CD8-positive, alpha-beta memory T cell (primary cell): ENCODE results near the gene ZC2HC1C. TPM values are rescaled to one million over a fixed set of nuclear protein-coding genes. Genes with fewer than 3 reads are reported as not detected.

Experiments
- CTCF ChIA-PET: fragments of 350-600 bp; sonication (Branson Sonifier 250); formaldehyde crosslinking; loops from one replicate; lab custom pipeline; 2021; ENCODE audit warnings: antibody characterized with exemption; lab: Charles Lee
- POLR2A ChIA-PET: fragments of 350-600 bp; sonication (Branson Sonifier 250); formaldehyde crosslinking; loops from one replicate; lab custom pipeline; 2021; ENCODE audit warnings: antibody characterized with exemption; lab: Charles Lee
- DNase-seq, 5 donors: peaks; one replicate each; pipeline versions ENCODE4 v3.0.0 to v3.0.0-alpha.2; 2020 to 2022; ENCODE audit warnings: mixed read lengths in 1 of 5
- H3K27ac ChIP-seq: one replicate; pipeline ENCODE4 v1.7.0; 2013; ENCODE audit warnings: low read depth, mild to moderate bottlenecking, low read length, moderate library complexity
- H3K27me3 ChIP-seq: 2 replicates; pipeline ENCODE4 v1.7.0; 2013; ENCODE audit warnings: low read length, mild to moderate bottlenecking; ENCODE audit not compliant: insufficient read depth, poor library complexity, severe bottlenecking
- H3K36me3 ChIP-seq: 2 replicates; pipeline ENCODE4 v1.7.0; 2013; ENCODE audit warnings: mild to moderate bottlenecking, low read length, moderate library complexity; ENCODE audit not compliant: insufficient read depth
- H3K4me1 ChIP-seq: 2 replicates; pipeline ENCODE4 v1.7.0; 2013; ENCODE audit warnings: mild to moderate bottlenecking, low read length, moderate library complexity; ENCODE audit not compliant: insufficient read depth
- H3K4me3 ChIP-seq: 2 replicates; pipeline ENCODE4 v1.7.0; 2013; ENCODE audit warnings: mild to moderate bottlenecking, low read length
- H3K9me3 ChIP-seq: 2 replicates; pipeline ENCODE4 v1.7.0; 2013; ENCODE audit warnings: mild to moderate bottlenecking, low read length
- H3K27ac Mint-ChIP-seq, 8 donors: one replicate each; pipeline ENCODE4 v1.8.0; 2020 to 2021; ENCODE audit warnings: mixed read lengths in 8 of 8, mild to moderate bottlenecking in 6 of 8, inconsistent platforms in 3 of 8, moderate library complexity in 3 of 8
- H3K27me3 Mint-ChIP-seq, 2 donors: one replicate each; pipeline ENCODE4 v1.8.0; 2020 to 2021; ENCODE audit warnings: mixed read lengths in 2 of 2, mild to moderate bottlenecking in 1 of 2, moderate library complexity in 1 of 2
- H3K36me3 Mint-ChIP-seq, 3 donors: one replicate each; pipeline ENCODE4 v1.8.0; 2020 to 2021; ENCODE audit warnings: mixed read lengths in 3 of 3, inconsistent platforms in 1 of 3, mild to moderate bottlenecking in 1 of 3
- H3K4me1 Mint-ChIP-seq, 3 donors: one replicate each; pipeline ENCODE4 v1.8.0; 2020 to 2021; ENCODE audit warnings: mixed read lengths in 3 of 3, inconsistent platforms in 1 of 3, mild to moderate bottlenecking in 1 of 3
- H3K4me3 Mint-ChIP-seq, 7 donors: one replicate each; pipeline ENCODE4 v1.8.0; 2020 to 2021; ENCODE audit warnings: mixed read lengths in 7 of 7, mild to moderate bottlenecking in 6 of 7, moderate library complexity in 4 of 7, inconsistent platforms in 2 of 7
- H3K9me3 Mint-ChIP-seq, 5 donors: one replicate each; pipeline ENCODE4 v1.8.0; 2020 to 2022; ENCODE audit warnings: mixed read lengths in 5 of 5, mild to moderate bottlenecking in 3 of 5, moderate library complexity in 2 of 5, inconsistent platforms in 1 of 5
- polyA plus RNA-seq: library from polyadenylated mRNA; unstranded; fragments of 300-500 nt; fragmentation: Illumina TruSeq; gene quantifications from one replicate; pipeline ENCODE4 v1.2.3, GENCODE V29; 2021
- total RNA-seq, 2 experiments: library from RNA; stranded (reverse); gene quantifications; one replicate each; pipeline ENCODE4 v1.2.3, GENCODE V29; 2021

The ZC2HC1C gene
- total and polyA plus RNA-seq, 3 experiments from 2014 or later, result 0.81 to 2.2 (median 1.1) TPM

- no peak for DNase-seq
- peaks cover 4% of the 10 kb centered on the region for H3K4me1 ChIP-seq
- Mint-ChIP-seq H3K27me3 (no peaks in the 10 kb centered on the region), H3K4me1 (peaks cover 17 to 28% (median 19%) of the 10 kb centered on the region in 3 donors), H3K4me3 (no peak overlapping the region), H3K9me3 (no peaks in the 10 kb centered on the region), H3K27ac (peak overlapping the region in 2 of 8 donors; percentile 33 to 50), H3K36me3 (peaks cover 0 to 52% (median 15%) of the 10 kb centered on the region in 3 donors)
- H3K9me3 ChIP-seq, result no peaks in the 10 kb centered on the region
- H3K4me3 ChIP-seq, result no peak overlapping the region
- CTCF ChIA-PET, result no interaction called here
- H3K27me3 ChIP-seq, result no peaks in the 10 kb centered on the region
- POLR2A ChIA-PET, result no interaction called here
- no peak overlapping the region for H3K27ac ChIP-seq
- peaks cover 8% of the 10 kb centered on the region for H3K36me3 ChIP-seq
Observed at GRCh38 chr14:75040959-75041358, 28.5 kb upstream of the ZC2HC1C start.

GRCh38 chr14:75041613-75042012 lies 27.8 kb upstream of the ZC2HC1C start:
- Mint-ChIP-seq H3K27me3 (no peaks in the 10 kb centered on the region), H3K36me3 (peaks cover 0 to 51% (median 13%) of the 10 kb centered on the region in 3 donors), H3K4me1 (peaks cover 21 to 35% (median 25%) of the 10 kb centered on the region in 3 donors), H3K4me3 (no peak overlapping the region), H3K9me3 (no peaks in the 10 kb centered on the region), H3K27ac (peak overlapping the region in 1 of 8 donors; percentile 17)
- POLR2A ChIA-PET, result no interaction called here
- no peak for DNase-seq
- Histone ChIP-seq H3K4me3 (no peak overlapping the region), H3K36me3 (peaks cover 5% of the 10 kb centered on the region), H3K27ac (no peak overlapping the region), H3K9me3 (no peaks in the 10 kb centered on the region), H3K27me3 (no peaks in the 10 kb centered on the region), H3K4me1 (peaks cover 4% of the 10 kb centered on the region)
- CTCF ChIA-PET, result no interaction called here

DNA sequence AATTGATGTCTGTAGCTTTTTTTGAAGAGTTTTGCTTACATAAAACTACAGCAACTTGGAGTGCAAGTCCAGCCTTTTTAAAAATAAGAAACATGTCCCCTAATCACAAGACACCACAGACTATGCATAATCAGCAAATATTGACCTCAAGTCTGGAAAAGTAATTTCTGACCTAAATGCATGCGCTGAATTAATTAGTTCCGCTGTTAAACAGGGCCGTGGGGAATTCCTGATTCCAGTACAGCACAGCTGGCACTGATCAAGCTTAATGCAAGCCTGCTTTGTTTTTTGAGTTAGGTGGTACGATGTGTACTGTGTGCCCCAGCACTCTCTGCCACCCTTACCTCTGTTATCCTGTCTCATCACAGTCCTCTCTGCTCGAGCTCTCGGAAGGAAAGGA lies 27.4 kb upstream of the ZC2HC1C start:
- H3K9me3 ChIP-seq, result no peaks in the 10 kb centered on the region
- H3K4me3 Mint-ChIP-seq, result no peak overlapping the region
- H3K27me3 Mint-ChIP-seq, result no peaks in the 10 kb centered on the region
- no peak for DNase-seq
- H3K9me3 Mint-ChIP-seq, result no peaks in the 10 kb centered on the region
- peaks cover 0 to 48% (median 10%) of the 10 kb centered on the region in 3 donors for H3K36me3 Mint-ChIP-seq
- no peak overlapping the region for H3K27ac ChIP-seq
- no peak overlapping the region for H3K4me3 ChIP-seq
- CTCF ChIA-PET, result no interaction called here
- H3K27me3 ChIP-seq, result no peaks in the 10 kb centered on the region
- peaks cover under 1% of the 10 kb centered on the region for H3K36me3 ChIP-seq
- H3K4me1 Mint-ChIP-seq, result peaks cover 24 to 39% (median 29%) of the 10 kb centered on the region in 3 donors
- POLR2A ChIA-PET, result no interaction called here
- peak overlapping the region in 1 of 8 donors; percentile 29 for H3K27ac Mint-ChIP-seq
- H3K4me1 ChIP-seq, result peaks cover 4% of the 10 kb centered on the region

GRCh38 chr14:75044322-75044721 lies 25.1 kb upstream of the ZC2HC1C start:
- no peak overlapping the region for H3K27ac ChIP-seq
- Mint-ChIP-seq H3K36me3 (peaks cover 0 to 32% (median 8%) of the 10 kb centered on the region in 3 donors), H3K4me1 (peaks cover 36 to 60% (median 48%) of the 10 kb centered on the region in 3 donors), H3K27ac (no peak overlapping the region), H3K4me3 (no peak overlapping the region), H3K9me3 (no peaks in the 10 kb centered on the region), H3K27me3 (no peaks in the 10 kb centered on the region)
- H3K4me1 ChIP-seq, result peaks cover 6% of the 10 kb centered on the region
- ChIA-PET POLR2A (no interaction called here), CTCF (no interaction called here)
- no peaks in the 10 kb centered on the region for H3K36me3 ChIP-seq
- no peak for DNase-seq
- H3K27me3 ChIP-seq, result no peaks in the 10 kb centered on the region
- no peak overlapping the region for H3K4me3 ChIP-seq
- no peaks in the 10 kb centered on the region for H3K9me3 ChIP-seq

DNA sequence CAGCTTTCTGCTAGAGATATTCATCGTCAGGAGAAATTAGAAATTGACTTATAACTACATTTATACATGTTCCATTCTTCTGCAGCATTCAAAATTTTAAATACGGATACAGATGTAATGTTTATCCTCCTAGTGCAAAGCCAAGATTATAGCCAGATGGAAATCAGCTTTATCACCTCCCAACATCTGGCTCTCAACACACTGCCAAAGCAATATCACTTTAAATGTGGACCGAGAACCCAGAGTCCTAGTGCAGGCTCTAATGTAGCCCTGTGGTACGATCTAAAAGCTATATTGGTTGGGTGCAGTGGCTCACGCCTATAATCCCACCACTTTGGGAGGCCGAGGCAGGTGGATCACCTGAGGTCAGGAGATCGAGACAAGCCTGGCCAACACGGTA lies 24.7 kb upstream of the ZC2HC1C start:
- no peak overlapping the region for H3K4me3 Mint-ChIP-seq
- POLR2A ChIA-PET, result no interaction called here
- Histone ChIP-seq H3K4me1 (peaks cover 10% of the 10 kb centered on the region), H3K36me3 (no peaks in the 10 kb centered on the region), H3K27me3 (no peaks in the 10 kb centered on the region), H3K27ac (no peak overlapping the region), H3K9me3 (no peaks in the 10 kb centered on the region), H3K4me3 (no peak overlapping the region)
- H3K27ac Mint-ChIP-seq, result no peak overlapping the region
- CTCF ChIA-PET, result no interaction called here
- no peaks in the 10 kb centered on the region for H3K27me3 Mint-ChIP-seq
- peaks cover 37 to 64% (median 52%) of the 10 kb centered on the region in 3 donors for H3K4me1 Mint-ChIP-seq
- H3K36me3 Mint-ChIP-seq, result peaks cover 0 to 31% (median 8%) of the 10 kb centered on the region in 3 donors
- no peak for DNase-seq
- H3K9me3 Mint-ChIP-seq, result no peaks in the 10 kb centered on the region

DNA sequence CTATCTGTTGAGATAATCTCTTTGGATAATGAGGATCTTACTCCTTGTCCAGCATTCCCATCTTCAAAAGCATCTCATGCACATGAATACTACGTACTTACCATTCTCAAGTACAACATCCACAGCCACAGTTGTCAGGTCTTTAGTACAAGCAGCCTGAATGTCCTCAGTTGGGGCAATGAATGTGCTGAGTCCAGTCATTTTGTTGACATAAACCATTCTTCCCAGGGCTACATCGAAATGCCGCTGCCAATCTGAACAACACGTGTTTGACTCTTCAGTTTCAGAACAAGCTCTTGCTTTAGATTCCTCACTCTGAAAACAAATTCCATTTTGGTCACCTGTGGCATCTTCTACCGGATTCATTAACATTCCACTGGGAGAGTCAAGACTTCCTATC lies 23.2 kb upstream of the ZC2HC1C start:
- POLR2A ChIA-PET, result no interaction called here
- CTCF ChIA-PET, result no interaction called here
- peaks cover 20% of the 10 kb centered on the region for H3K4me1 ChIP-seq
- H3K9me3 Mint-ChIP-seq, result no peaks in the 10 kb centered on the region
- H3K9me3 ChIP-seq, result no peaks in the 10 kb centered on the region
- H3K27me3 ChIP-seq, result no peaks in the 10 kb centered on the region
- H3K4me3 Mint-ChIP-seq, result peak overlapping the region in 1 of 7 donors; percentile 15
- no peak overlapping the region for H3K27ac ChIP-seq
- H3K36me3 ChIP-seq, result no peaks in the 10 kb centered on the region
- no peak overlapping the region for H3K27ac Mint-ChIP-seq
- H3K4me3 ChIP-seq, result no peak overlapping the region
- no peak for DNase-seq
- peaks cover 0 to 27% (median 7%) of the 10 kb centered on the region in 3 donors for H3K36me3 Mint-ChIP-seq
- peaks cover 50 to 77% (median 66%) of the 10 kb centered on the region in 3 donors for H3K4me1 Mint-ChIP-seq
- H3K27me3 Mint-ChIP-seq, result no peaks in the 10 kb centered on the region

DNA sequence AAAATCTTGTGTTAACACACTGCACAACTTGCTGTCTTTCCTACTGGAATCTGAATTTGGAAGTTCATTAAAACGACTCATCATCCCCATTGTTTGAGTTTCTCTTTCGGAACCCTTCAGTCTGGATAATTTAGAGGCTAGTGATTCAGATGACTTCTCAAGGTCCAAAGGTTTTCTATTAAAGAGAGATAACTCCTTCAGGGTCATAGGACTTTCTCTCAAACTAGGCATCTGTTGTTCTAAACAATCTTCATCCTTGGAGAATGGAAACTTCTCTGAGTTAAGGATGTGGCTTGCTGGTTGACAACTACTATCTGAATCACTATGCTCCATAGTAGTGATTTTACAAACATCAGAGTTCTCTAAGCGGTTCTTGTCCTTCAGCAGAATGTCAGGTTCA lies 22.5 kb upstream of the ZC2HC1C start:
- ChIA-PET CTCF (no interaction called here), POLR2A (no interaction called here)
- peak overlapping the region in 1 of 7 donors; percentile 43 for H3K4me3 Mint-ChIP-seq
- Histone ChIP-seq H3K27me3 (no peaks in the 10 kb centered on the region), H3K27ac (no peak overlapping the region), H3K4me1 (peaks cover 20% of the 10 kb centered on the region), H3K36me3 (no peaks in the 10 kb centered on the region), H3K4me3 (no peak overlapping the region), H3K9me3 (no peaks in the 10 kb centered on the region)
- DNase-seq, result no peak
- no peak overlapping the region for H3K27ac Mint-ChIP-seq
- peaks cover 54 to 81% (median 69%) of the 10 kb centered on the region in 3 donors for H3K4me1 Mint-ChIP-seq
- peaks cover 0 to 21% (median 7%) of the 10 kb centered on the region in 3 donors for H3K36me3 Mint-ChIP-seq
- H3K27me3 Mint-ChIP-seq, result no peaks in the 10 kb centered on the region
- no peaks in the 10 kb centered on the region for H3K9me3 Mint-ChIP-seq

- DNase-seq, result no peak
- H3K27ac Mint-ChIP-seq, result no peak overlapping the region
- Histone ChIP-seq H3K4me1 (peaks cover 20% of the 10 kb centered on the region), H3K27me3 (no peaks in the 10 kb centered on the region), H3K4me3 (no peak overlapping the region), H3K27ac (no peak overlapping the region), H3K36me3 (no peaks in the 10 kb centered on the region), H3K9me3 (no peaks in the 10 kb centered on the region)
- peaks cover 53 to 75% (median 74%) of the 10 kb centered on the region in 3 donors for H3K4me1 Mint-ChIP-seq
- POLR2A ChIA-PET, result no interaction called here
- H3K9me3 Mint-ChIP-seq, result no peaks in the 10 kb centered on the region
- CTCF ChIA-PET, result no interaction called here
- H3K36me3 Mint-ChIP-seq, result peaks cover 0 to 15% (median 4%) of the 10 kb centered on the region in 3 donors
- peak overlapping the region in 1 of 7 donors; percentile 43 for H3K4me3 Mint-ChIP-seq
- no peaks in the 10 kb centered on the region for H3K27me3 Mint-ChIP-seq
Observed at GRCh38 chr14:75047506-75047905, 21.9 kb upstream of the ZC2HC1C start.
